ENCODE results near the gene PACSIN1. TPM values are rescaled to one million over a fixed set of nuclear protein-coding genes. Genes with fewer than 3 reads are reported as not detected.

PACSIN1 gene
- total and polyA plus RNA-seq, 10 of the 15 experiments (the other 5 are each of a cell fraction or from before 2014, with no cell fraction given): 0.50 to 9.4 (median 2.8) TPM

DNA sequence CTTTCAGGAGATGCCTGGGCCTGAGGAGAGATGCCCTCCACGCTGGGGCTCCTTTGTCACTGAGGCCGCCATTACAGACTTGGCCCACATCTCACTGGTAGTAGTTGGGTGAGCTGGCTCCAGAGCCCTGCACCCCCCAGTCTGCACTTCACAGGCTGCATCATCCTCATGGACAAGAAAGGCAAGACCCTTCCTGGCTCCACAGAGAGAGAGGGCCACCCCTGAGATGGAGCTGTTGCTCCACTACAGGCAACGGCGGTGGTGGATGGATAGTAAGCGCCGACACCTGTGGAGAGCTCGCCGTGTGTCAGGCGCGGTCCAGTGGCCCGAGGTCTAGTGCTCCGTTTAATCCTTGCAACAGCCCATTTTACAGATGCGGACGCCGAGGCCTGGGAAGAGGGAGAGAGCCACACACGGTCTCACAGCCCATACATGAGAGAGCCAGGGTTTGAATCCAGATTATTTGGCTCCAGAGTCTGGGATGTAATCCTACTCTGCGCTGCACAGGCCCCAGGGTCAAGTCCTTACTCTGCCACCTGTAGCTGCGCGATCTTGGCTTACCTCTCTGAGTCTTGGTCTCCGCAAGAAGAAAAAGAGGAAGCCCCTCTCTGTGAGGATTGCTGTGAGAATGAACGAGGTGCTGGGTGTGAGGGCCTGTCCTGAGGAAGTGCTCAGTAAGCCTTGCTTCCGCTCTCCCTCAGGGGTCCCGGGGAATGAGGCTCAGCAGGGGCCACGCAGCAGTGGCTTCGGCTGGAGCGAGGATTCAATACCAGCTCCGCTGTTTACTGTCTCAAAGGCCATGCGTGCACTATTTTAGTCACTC lies 55.8 kb downstream of the PACSIN1 start:
- H3K9ac ChIP-seq (ENCODE audit: control insufficient read depth, insufficient read depth, low read length): no peak overlapping the region
- DNase-seq (ENCODE audit: low read depth, low spot score): no peak
- no peaks in the 10 kb centered on the region for H4K20me1 ChIP-seq (ENCODE audit: control insufficient read depth, insufficient read depth)
- TF ChIP-seq NR2F1 (conservative IDR thresholded peaks at IDR 0.05): no peak
- TF ChIP-seq SPI1 (IDR thresholded peaks at IDR 0.05; ENCODE audit: borderline replicate concordance, insufficient read depth, low read depth, low read length): peak; percentile 34; the same call in 1 of the 2 replicates
- SMC1A ChIA-PET (ENCODE audit: uncharacterized antibody, unreplicated experiment): no interaction called here
- intact Hi-C loops (cut with micrococcal nuclease; ENCODE audit: unreplicated experiment): no loop called here
- H3K36me3 ChIP-seq (ENCODE audit: control insufficient read depth in 2 of 2, insufficient read depth in 2 of 2, low read length in 1 of 2): no peaks in the 10 kb centered on the region
- no peak overlapping the region for H3K4me2 ChIP-seq (ENCODE audit: control insufficient read depth, insufficient read depth)
- ATAC-seq: no peak
- H3K79me2 ChIP-seq (ENCODE audit: control insufficient read depth, insufficient read depth, low read length): no peaks in the 10 kb centered on the region
- H3K9me3 ChIP-seq (replicated peaks; ENCODE audit: control insufficient read depth, insufficient read depth, low read length): no peaks in the 10 kb centered on the region
- no peak overlapping the region for H3K27ac ChIP-seq (ENCODE audit: control insufficient read depth, insufficient read depth)
- in situ Hi-C loops (cut with MboI): no loop called here
- no peaks in the 10 kb centered on the region for H3K4me1 ChIP-seq (ENCODE audit: control insufficient read depth, insufficient read depth, low read length)
- no peak for FAIRE-seq
- POLR2A ChIA-PET: no interaction called here
- RAD21 ChIA-PET (ENCODE audit: unreplicated experiment): no interaction called here
- BruUV-seq (replicated peaks): no TSS peak
- 59% methylated on average over 28 of the region's 28 CpGs for WGBS (ENCODE audit: insufficient coverage, insufficient replicate concordance, low lambda C conversion rate, missing lambda C conversion rate)
- CTCF ChIA-PET: interaction anchor here (1.7 kb wide), 1 partner anchor 62 kb away, joined by 5 read pairs; no protein-coding TSS in a partner anchor
- H2AFZ ChIP-seq (ENCODE audit: control insufficient read depth, low read depth, low read length): no peak overlapping the region
- H3K4me3 ChIP-seq: no peak overlapping the region
- H3K27me3 ChIP-seq (replicated peaks in 1 of 2; ENCODE audit: control insufficient read depth in 2 of 2, insufficient read depth in 2 of 2, low read length in 1 of 2): no peaks in the 10 kb centered on the region; a peak in 1 of 4 replicates

GRCh38 chr6:34522761-34523160 lies 56.9 kb downstream of the PACSIN1 start:
- no TSS peak for BruUV-seq (replicated peaks)
- no peak overlapping the region for H3K9ac ChIP-seq (ENCODE audit: control insufficient read depth, insufficient read depth, low read length)
- no peaks in the 10 kb centered on the region for H3K79me2 ChIP-seq (ENCODE audit: control insufficient read depth, insufficient read depth, low read length)
- SMC1A ChIA-PET (ENCODE audit: uncharacterized antibody, unreplicated experiment): interaction anchor here (1.1 kb wide), 1 partner anchor 47 kb away, joined by 3 read pairs; no protein-coding TSS in a partner anchor
- H3K27ac ChIP-seq (ENCODE audit: control insufficient read depth, insufficient read depth): no peak overlapping the region
- DNase-seq (ENCODE audit: low read depth, low spot score) (no peak), ATAC-seq (no peak), FAIRE-seq (no peak)
- intact Hi-C loops (cut with micrococcal nuclease; ENCODE audit: unreplicated experiment): no loop called here
- H4K20me1 ChIP-seq (ENCODE audit: control insufficient read depth, insufficient read depth): no peaks in the 10 kb centered on the region
- H2AFZ ChIP-seq (ENCODE audit: control insufficient read depth, low read depth, low read length): no peak overlapping the region
- no peaks in the 10 kb centered on the region for H3K4me1 ChIP-seq (ENCODE audit: control insufficient read depth, insufficient read depth, low read length)
- H3K4me2 ChIP-seq (ENCODE audit: control insufficient read depth, insufficient read depth): no peak overlapping the region
- H3K36me3 ChIP-seq (ENCODE audit: control insufficient read depth in 2 of 2, insufficient read depth in 2 of 2, low read length in 1 of 2): no peaks in the 10 kb centered on the region
- H3K9me3 ChIP-seq (replicated peaks; ENCODE audit: control insufficient read depth, insufficient read depth, low read length): no peaks in the 10 kb centered on the region
- RAD21 ChIA-PET (ENCODE audit: unreplicated experiment): no interaction called here
- CTCF ChIA-PET: interaction anchor here (1.7 kb wide), 1 partner anchor 63 kb away, joined by 5 read pairs; no protein-coding TSS in a partner anchor
- WGBS (ENCODE audit: insufficient coverage, insufficient replicate concordance, low lambda C conversion rate, missing lambda C conversion rate): 50% methylated on average over 10 of the region's 10 CpGs
- in situ Hi-C loops (cut with MboI): no loop called here
- POLR2A ChIA-PET: interaction anchor here (0.8 to 1.2 kb wide), 3 partner anchors 13 to 438 kb away, joined by 3 read pairs; no protein-coding TSS in a partner anchor
- no peaks in the 10 kb centered on the region; a peak in 1 of 4 replicates for H3K27me3 ChIP-seq (replicated peaks in 1 of 2; ENCODE audit: control insufficient read depth in 2 of 2, insufficient read depth in 2 of 2, low read length in 1 of 2)
- H3K4me3 ChIP-seq: no peak overlapping the region
- TF ChIP-seq, protein P1, sequence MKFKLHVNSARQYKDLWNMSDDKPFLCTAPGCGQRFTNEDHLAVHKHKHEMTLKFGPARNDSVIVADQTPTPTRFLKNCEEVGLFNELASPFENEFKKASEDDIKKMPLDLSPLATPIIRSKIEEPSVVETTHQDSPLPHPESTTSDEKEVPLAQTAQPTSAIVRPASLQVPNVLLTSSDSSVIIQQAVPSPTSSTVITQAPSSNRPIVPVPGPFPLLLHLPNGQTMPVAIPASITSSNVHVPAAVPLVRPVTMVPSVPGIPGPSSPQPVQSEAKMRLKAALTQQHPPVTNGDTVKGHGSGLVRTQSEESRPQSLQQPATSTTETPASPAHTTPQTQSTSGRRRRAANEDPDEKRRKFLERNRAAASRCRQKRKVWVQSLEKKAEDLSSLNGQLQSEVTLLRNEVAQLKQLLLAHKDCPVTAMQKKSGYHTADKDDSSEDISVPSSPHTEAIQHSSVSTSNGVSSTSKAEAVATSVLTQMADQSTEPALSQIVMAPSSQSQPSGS (IDR thresholded peaks at IDR 0.05; ENCODE audit: low read length): no peak
- no peak for TF ChIP-seq ZNF622 (IDR thresholded peaks at IDR 0.05)
- TF ChIP-seq ZNF274 (IDR thresholded peaks at IDR 0.05; ENCODE audit: insufficient read depth, insufficient read length): no peak

Data from GM12878 (cell line).